GM19324 (cell line): ENCODE measurements around the gene ADGRG6.
"Not testable (repeated sequence)": the region's sequence is repeated elsewhere in the genome, so short reads cannot be mapped to it uniquely, and the experiment has no call there.

Experiments
- ATAC-seq: cut with Tn5 transposase; IDR thresholded peaks from one replicate; pipeline ENCODE4 v1.9.1; 2021; ENCODE audit warnings: mild to moderate bottlenecking, moderate library complexity; ENCODE audit not compliant: unreplicated experiment, low FRiP score

ADGRG6 gene

GRCh38 chr6:142341855-142342330, 40.1 kb downstream of the ADGRG6 start:
- no peak for ATAC-seq

GRCh38 chr6:142342986-142343385, 41.2 kb downstream of the ADGRG6 start:
- no peak for ATAC-seq

- no peak for ATAC-seq
Measured at GRCh38 chr6:142343938-142344337, 42.1 kb downstream of the ADGRG6 start.

GRCh38 chr6:142345261-142345660, 43.5 kb downstream of the ADGRG6 start:
- no peak for ATAC-seq

- not testable (repeated sequence) for ATAC-seq
Measured at GRCh38 chr6:142346166-142346565, 44.4 kb downstream of the ADGRG6 start.

- ATAC-seq = no peak
Measured at GRCh38 chr6:142349215-142349823, 47.5 kb downstream of the ADGRG6 start.

- no peak for ATAC-seq
Measured at GRCh38 chr6:142350309-142350708, 48.5 kb downstream of the ADGRG6 start.

- no peak for ATAC-seq
Measured at GRCh38 chr6:142353690-142354089, 51.9 kb downstream of the ADGRG6 start.

- no peak for ATAC-seq
Measured at GRCh38 chr6:142354650-142355049, 52.8 kb downstream of the ADGRG6 start.

GRCh38 chr6:142355520-142356174, 53.8 kb downstream of the ADGRG6 start:
- no peak for ATAC-seq

- ATAC-seq = no peak
Measured at GRCh38 chr6:142356201-142356883, 54.5 kb downstream of the ADGRG6 start.

- no peak for ATAC-seq
Measured at GRCh38 chr6:142356884-142357225, 55.0 kb downstream of the ADGRG6 start.

- no peak for ATAC-seq
Measured at GRCh38 chr6:142357879-142358278, 56.1 kb downstream of the ADGRG6 start.

GRCh38 chr6:142359271-142359960, 57.6 kb downstream of the ADGRG6 start:
- ATAC-seq = no peak

- ATAC-seq = no peak
Measured at GRCh38 chr6:142361345-142361744, 59.5 kb downstream of the ADGRG6 start.

GRCh38 chr6:142361779-142362750, 60.3 kb downstream of the ADGRG6 start:
- ATAC-seq = no peak

- ATAC-seq = no peak
Measured at GRCh38 chr6:142367061-142367460, 65.3 kb downstream of the ADGRG6 start.

GRCh38 chr6:142367501-142368018, 65.8 kb downstream of the ADGRG6 start:
- no peak for ATAC-seq

- ATAC-seq = no peak
Measured at GRCh38 chr6:142369266-142369665, 67.5 kb downstream of the ADGRG6 start.

GRCh38 chr6:142372348-142372747, 70.5 kb downstream of the ADGRG6 start:
- ATAC-seq = no peak
